OCI-LY7 (cell line): ENCODE measurements around the gene MAST2.
"Not testable (repeated sequence)": the region's sequence is repeated elsewhere in the genome, so short reads cannot be mapped to it uniquely, and the experiment has no call there.

Experiments used
- CTCF ChIP-seq: fragments of 200-600 bp; sonication (generic); conservative IDR thresholded peaks from 2 replicates; pipeline ENCODE4 v1.5.1; 2014; ENCODE audit warnings: mild to moderate bottlenecking, antibody characterized with exemption, low read length, moderate library complexity, mixed read lengths
- EZH2phosphoT487 ChIP-seq: fragments of 200-600 bp; sonication (generic); IDR thresholded peaks from 2 replicates; pipeline ENCODE4 v1.6.1; 2018; ENCODE audit warnings: low read depth, borderline replicate concordance, mild to moderate bottlenecking, mixed run types, antibody characterized with exemption, low read length, moderate library complexity, mixed read lengths

GRCh38 chr1:45927231-45927915, 124.0 kb downstream of the MAST2 start:
- not testable (repeated sequence) for TF ChIP-seq CTCF, EZH2phosphoT487
